ENCODE measurements around the gene ONECUT3. TPM values are rescaled to one million over a fixed set of nuclear protein-coding genes. Genes with fewer than 3 reads are reported as not detected.

The ONECUT3 gene
- total RNA-seq, 1 donor: not detected

DNA sequence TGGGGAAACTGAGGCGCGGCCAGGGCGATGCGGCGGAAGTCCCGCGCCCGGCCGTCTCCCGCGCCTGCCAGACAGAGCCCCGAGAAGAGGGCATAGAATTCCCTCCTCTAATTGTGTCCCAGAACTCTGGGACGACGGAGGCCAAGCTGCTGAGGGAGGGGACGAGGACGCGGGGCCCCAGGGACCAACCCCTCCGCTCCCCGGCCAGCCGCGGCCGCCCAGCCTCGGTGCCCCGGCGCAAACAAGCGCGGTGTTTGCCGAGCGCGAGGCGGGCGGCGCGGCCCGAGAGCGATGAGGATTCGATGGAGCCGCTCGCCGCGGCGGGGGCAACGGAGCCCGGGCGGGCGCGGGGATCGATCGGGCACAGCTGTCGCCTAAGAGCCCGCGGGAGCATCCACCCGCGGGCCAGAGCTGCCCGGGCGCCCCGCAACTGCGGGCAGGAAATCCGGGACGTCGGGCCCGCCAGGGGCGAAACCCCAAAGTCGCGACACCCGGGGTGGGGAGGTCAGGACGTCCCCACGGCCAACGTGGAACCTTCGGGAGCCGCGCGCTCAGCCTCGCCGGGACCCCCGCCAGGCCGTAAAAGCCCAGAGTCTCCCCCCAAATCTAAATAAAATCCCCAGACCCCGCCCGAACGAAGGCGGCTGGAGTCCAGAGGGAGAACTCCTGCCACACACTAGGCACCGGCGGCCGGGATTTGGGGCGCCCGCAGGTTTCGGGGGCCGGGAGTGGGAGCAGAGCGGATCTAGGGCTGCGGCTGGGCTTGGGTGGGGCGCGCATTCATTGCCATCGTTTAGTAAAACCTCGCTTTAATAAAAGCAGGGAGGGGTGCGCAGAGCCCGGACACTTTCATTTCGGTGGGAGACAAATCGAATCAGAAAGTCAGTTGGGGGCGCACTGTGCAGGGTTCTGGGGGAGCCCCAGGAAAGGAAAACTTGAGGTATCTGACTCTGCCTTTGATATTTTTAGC, 3.6 kb upstream of the ONECUT3 start:
- H4K20me1 ChIP-seq (ENCODE audit: insufficient read depth, low read length): peaks cover 4% of the 10 kb centered on the region
- no peak overlapping the region for H3K27ac ChIP-seq (ENCODE audit: low read depth, low read length)
- TF ChIP-seq, protein P1, sequence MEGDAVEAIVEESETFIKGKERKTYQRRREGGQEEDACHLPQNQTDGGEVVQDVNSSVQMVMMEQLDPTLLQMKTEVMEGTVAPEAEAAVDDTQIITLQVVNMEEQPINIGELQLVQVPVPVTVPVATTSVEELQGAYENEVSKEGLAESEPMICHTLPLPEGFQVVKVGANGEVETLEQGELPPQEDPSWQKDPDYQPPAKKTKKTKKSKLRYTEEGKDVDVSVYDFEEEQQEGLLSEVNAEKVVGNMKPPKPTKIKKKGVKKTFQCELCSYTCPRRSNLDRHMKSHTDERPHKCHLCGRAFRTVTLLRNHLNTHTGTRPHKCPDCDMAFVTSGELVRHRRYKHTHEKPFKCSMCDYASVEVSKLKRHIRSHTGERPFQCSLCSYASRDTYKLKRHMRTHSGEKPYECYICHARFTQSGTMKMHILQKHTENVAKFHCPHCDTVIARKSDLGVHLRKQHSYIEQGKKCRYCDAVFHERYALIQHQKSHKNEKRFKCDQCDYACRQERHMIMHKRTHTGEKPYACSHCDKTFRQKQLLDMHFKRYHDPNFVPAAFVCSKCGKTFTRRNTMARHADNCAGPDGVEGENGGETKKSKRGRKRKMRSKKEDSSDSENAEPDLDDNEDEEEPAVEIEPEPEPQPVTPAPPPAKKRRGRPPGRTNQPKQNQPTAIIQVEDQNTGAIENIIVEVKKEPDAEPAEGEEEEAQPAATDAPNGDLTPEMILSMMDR (IDR thresholded peaks at IDR 0.05; ENCODE audit: extremely low read depth, low read depth, low read length): no peak
- DNase-seq (ENCODE audit: insufficient read length, low spot score, missing footprints): no peak
- no peak overlapping the region for H3K4me3 ChIP-seq (ENCODE audit: insufficient read depth, low read length)
- H3K27me3 ChIP-seq (ENCODE audit: insufficient read depth, low read length): peaks cover 74% of the 10 kb centered on the region
- no peak overlapping the region for H3K4me2 ChIP-seq (ENCODE audit: insufficient read depth, low read length)
- no peak overlapping the region for H2AFZ ChIP-seq (ENCODE audit: low read length)
- H3K79me2 ChIP-seq (ENCODE audit: insufficient read depth, low read length): no peaks in the 10 kb centered on the region
- H3K36me3 ChIP-seq (ENCODE audit: insufficient read depth, low read length): no peaks in the 10 kb centered on the region
- H3K4me1 ChIP-seq (ENCODE audit: insufficient read depth, low read length): peaks cover 13% of the 10 kb centered on the region
- no peaks in the 10 kb centered on the region for H3K9me3 ChIP-seq (ENCODE audit: low read depth, low read length)

DNA sequence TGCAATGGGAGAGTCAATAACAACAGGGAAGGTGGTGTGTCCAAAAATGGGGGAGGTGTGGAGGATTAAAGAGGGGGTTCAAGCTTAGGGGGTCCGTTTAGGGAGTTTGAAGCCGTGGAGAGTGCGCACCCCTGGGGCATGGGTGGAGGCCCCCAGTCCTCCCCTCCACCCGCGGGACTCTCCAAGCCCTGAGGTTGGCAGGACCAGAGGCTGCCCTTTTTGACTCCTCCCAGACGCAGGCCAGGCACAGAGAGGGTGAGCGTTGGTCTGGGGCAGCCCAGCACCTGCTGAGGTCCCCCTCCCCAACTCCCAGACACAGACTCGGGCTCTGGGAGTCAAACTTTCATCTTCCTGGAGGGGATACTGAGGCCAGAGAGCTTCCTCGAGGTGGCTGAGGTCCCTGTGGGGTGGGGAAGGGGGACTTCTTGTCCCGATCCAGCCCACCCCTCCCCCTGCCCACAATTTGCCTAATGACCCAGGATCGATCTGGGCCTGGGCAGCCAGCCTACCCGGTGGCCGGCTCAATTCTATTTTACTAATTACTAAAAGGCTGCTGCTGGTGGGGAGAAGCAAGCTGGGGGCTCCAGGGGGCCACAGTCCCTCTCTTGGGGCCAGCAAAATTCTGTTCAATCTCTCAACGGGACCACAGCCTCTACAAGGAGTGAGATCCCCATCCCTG, 2.8 kb upstream of the ONECUT3 start:
- Histone ChIP-seq H4K20me1 (ENCODE audit: insufficient read depth, low read length) (peaks cover 4% of the 10 kb centered on the region), H3K4me2 (ENCODE audit: insufficient read depth, low read length) (no peak overlapping the region), H3K36me3 (ENCODE audit: insufficient read depth, low read length) (no peaks in the 10 kb centered on the region), H3K4me3 (ENCODE audit: insufficient read depth, low read length) (no peak overlapping the region), H3K9me3 (ENCODE audit: low read depth, low read length) (no peaks in the 10 kb centered on the region), H3K4me1 (ENCODE audit: insufficient read depth, low read length) (peaks cover 13% of the 10 kb centered on the region), H3K79me2 (ENCODE audit: insufficient read depth, low read length) (no peaks in the 10 kb centered on the region), H3K27ac (ENCODE audit: low read depth, low read length) (no peak overlapping the region), H2AFZ (ENCODE audit: low read length) (no peak overlapping the region), H3K27me3 (ENCODE audit: insufficient read depth, low read length) (peaks cover 75% of the 10 kb centered on the region)
- TF ChIP-seq, protein P1 (IDR thresholded peaks at IDR 0.05; ENCODE audit: extremely low read depth, low read depth, low read length): no peak
- no peak for DNase-seq (ENCODE audit: insufficient read length, low spot score, missing footprints)

DNA sequence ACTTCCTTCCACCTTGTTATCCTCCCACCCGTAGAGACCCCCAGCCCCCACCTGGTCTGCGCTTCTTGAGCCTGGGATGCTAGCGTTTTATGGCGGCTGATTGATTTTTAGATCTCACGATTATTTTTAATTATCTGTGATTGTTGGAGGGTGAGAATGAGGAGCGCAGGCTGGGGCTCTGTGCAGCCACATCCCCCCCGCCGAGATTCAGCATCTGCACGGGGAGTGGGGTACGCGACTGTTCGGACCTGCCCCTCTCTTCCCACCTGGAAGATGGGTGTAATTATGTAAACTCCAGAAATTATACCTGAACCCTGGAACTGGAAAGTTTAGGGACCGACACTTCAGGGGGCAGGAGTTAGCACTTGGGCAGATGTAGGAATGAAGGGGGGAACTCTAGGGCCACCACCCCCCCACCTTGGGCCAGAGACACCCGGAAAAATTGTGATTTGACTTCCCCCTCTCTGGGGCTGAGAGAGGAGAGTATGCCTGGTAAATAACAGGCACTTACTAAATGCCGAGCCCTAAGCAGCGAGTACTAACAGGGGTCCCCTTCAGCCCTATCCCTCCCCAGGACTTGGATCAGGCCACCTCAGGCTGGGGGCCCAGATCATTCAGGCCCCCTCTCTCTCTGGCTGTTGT, 1.8 kb upstream of the ONECUT3 start:
- peaks cover 13% of the 10 kb centered on the region for H3K4me1 ChIP-seq (ENCODE audit: insufficient read depth, low read length)
- H3K36me3 ChIP-seq (ENCODE audit: insufficient read depth, low read length): no peaks in the 10 kb centered on the region
- H3K79me2 ChIP-seq (ENCODE audit: insufficient read depth, low read length): no peaks in the 10 kb centered on the region
- H3K4me3 ChIP-seq (ENCODE audit: insufficient read depth, low read length): no peak overlapping the region
- DNase-seq (ENCODE audit: insufficient read length, low spot score, missing footprints): no peak
- H4K20me1 ChIP-seq (ENCODE audit: insufficient read depth, low read length): peaks cover 4% of the 10 kb centered on the region
- peaks cover 81% of the 10 kb centered on the region for H3K27me3 ChIP-seq (ENCODE audit: insufficient read depth, low read length)
- no peak overlapping the region for H3K4me2 ChIP-seq (ENCODE audit: insufficient read depth, low read length)
- no peak overlapping the region for H2AFZ ChIP-seq (ENCODE audit: low read length)
- no peak overlapping the region for H3K27ac ChIP-seq (ENCODE audit: low read depth, low read length)
- H3K9me3 ChIP-seq (ENCODE audit: low read depth, low read length): no peaks in the 10 kb centered on the region
- TF ChIP-seq, protein P1 (IDR thresholded peaks at IDR 0.05; ENCODE audit: extremely low read depth, low read depth, low read length): no peak

Data from osteoblast (primary cell).